ENCODE results near the gene RCAN2. TPM values are rescaled to one million over a fixed set of nuclear protein-coding genes. Genes with fewer than 3 reads are reported as not detected.
A peak's percentile ranks its signal among the peaks of the same experiment; 100 is the strongest.
"Not testable (repeated sequence)": the region's sequence is repeated elsewhere in the genome, so short reads cannot be mapped to it uniquely, and the experiment has no call there.

RCAN2 gene
- total RNA-seq, 5 donors from 2014 or later (not counting 1 experiment from before 2014, with no cell fraction given): 0.15 to 2.5 (median 1.4) TPM

DNA sequence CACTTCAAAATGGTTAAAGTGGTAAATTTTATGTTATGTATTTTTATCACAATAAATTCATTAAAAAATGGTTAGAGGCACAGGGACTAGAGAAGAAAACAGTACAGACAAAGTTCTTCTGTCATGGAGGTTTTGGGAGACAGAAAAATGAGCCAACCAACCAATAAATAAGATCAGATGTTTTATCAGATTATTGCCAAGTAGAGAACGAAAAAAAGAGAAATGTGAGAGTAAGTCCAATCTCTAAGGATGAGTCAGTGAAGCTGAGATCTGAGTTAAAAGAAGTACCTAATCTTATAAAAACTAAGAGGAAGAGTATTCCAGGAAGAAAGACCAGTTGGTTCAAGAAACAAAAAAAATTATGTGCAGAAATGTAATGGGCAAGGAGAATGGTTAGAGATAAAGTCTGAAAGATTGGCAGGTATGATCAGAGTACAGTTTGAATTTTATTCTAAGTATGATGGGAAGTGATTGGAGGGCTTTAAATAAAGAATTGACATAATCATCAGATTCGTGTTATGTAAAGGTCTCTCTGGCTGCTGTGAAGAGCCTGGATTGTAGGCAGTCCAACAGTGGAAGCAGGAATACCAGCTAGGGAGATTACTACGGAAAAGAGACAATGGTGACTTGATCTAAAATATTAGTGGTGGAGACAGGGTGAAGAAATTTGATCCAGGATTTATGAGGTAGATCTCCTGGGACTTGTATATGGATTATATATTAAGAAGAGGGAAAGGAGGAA is 79.6 kb downstream of the RCAN2 start:
- ChIA-PET POLR2A (no interaction called here), CTCF (interaction anchor here (1.1 to 4.1 kb wide), 6 partner anchors 14 to 481 kb away, joined by 3 to 77 read pairs (median 12); no protein-coding TSS in a partner anchor)
- H3K36me3 Mint-ChIP-seq: no peaks in the 10 kb centered on the region
- no peaks in the 10 kb centered on the region for H3K4me1 Mint-ChIP-seq
- ATAC-seq (replicated peaks in 1 of 4) (no peak), DNase-seq (no peak)
- no peaks in the 10 kb centered on the region for H3K4me1 ChIP-seq (ENCODE audit: control insufficient read depth in 1 of 2, extremely low read depth in 1 of 2, insufficient read depth in 2 of 2, low read length in 2 of 2)
- H3K4me3 Mint-ChIP-seq: no peak overlapping the region
- no peak overlapping the region for H3K27ac Mint-ChIP-seq
- WGBS (ENCODE audit: insufficient coverage): 81% methylated on average over 2 of the region's 3 CpGs
- no peaks in the 10 kb centered on the region for H3K36me3 ChIP-seq (ENCODE audit: control insufficient read depth in 2 of 2, extremely low read depth in 1 of 2, insufficient read depth in 1 of 2, low read length in 1 of 2)
- H3K27me3 Mint-ChIP-seq: no peaks in the 10 kb centered on the region
- no peak overlapping the region for H3K27ac ChIP-seq (ENCODE audit: low read length)
- H3K4me3 ChIP-seq (ENCODE audit: control insufficient read depth in 1 of 2, extremely low read depth in 1 of 2, low read length in 1 of 2): no peak overlapping the region
- H3K9me3 ChIP-seq: no peaks in the 10 kb centered on the region
- no peaks in the 10 kb centered on the region for H3K27me3 ChIP-seq (replicated peaks in 1 of 2; ENCODE audit: control insufficient read depth in 2 of 2, extremely low read depth in 1 of 2, insufficient read depth in 2 of 2, low read length in 1 of 2)
- no peaks in the 10 kb centered on the region for H3K9me3 Mint-ChIP-seq

DNA sequence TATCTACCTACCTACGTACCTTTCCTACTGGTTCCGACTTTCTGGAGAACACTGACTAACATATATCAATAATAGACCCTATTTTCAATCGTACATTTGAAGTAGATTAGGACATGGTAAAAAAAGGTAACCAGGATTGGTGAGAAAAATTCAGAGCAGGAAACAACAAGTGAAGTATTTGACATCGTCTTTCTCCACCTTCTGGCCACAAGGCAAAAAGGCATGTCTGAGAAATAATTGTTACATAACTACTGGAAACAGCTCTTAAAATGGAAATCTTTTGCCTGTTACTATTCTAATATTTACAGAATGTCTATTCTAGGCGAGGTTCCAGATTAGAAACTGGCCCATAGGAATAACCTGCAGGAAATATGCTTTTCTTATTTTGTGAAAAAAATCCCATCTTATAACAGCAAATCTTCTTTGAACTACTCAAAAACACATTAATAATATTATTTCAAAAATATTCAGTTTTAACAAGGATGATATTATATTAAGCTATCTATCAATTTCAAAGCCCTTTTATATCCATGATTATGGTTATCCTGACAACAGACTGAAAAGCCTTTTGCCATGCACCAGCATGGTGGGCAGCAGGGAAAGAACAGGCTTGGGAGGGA is 80.8 kb downstream of the RCAN2 start:
- no peaks in the 10 kb centered on the region for H3K36me3 ChIP-seq (ENCODE audit: control insufficient read depth in 2 of 2, extremely low read depth in 1 of 2, insufficient read depth in 1 of 2, low read length in 1 of 2)
- no peaks in the 10 kb centered on the region for H3K4me1 ChIP-seq (ENCODE audit: control insufficient read depth in 1 of 2, extremely low read depth in 1 of 2, insufficient read depth in 2 of 2, low read length in 2 of 2)
- DNase-seq (peak in 13 of 35 experiments; percentile 3 to 76 (median 13)), ATAC-seq (replicated peaks in 1 of 4) (no peak)
- Mint-ChIP-seq H3K27ac (no peak overlapping the region), H3K4me1 (no peaks in the 10 kb centered on the region), H3K4me3 (no peak overlapping the region), H3K27me3 (no peaks in the 10 kb centered on the region), H3K36me3 (no peaks in the 10 kb centered on the region), H3K9me3 (no peaks in the 10 kb centered on the region)
- POLR2A ChIA-PET: interaction anchor here in 1 of 2 donors (0.6 kb wide), 1 partner anchor 112 kb away, joined by 3 read pairs; no protein-coding TSS in a partner anchor
- H3K4me3 ChIP-seq (ENCODE audit: control insufficient read depth in 1 of 2, extremely low read depth in 1 of 2, low read length in 1 of 2): no peak overlapping the region
- no peak overlapping the region for H3K27ac ChIP-seq (ENCODE audit: low read length)
- CTCF ChIA-PET: interaction anchor here (0.6 to 4.1 kb wide), 18 partner anchors 10 to 1935 kb away, joined by 3 to 77 read pairs (median 4); partner anchors contain the start of gene ENPP4 (in 1 of the 2)
- no peaks in the 10 kb centered on the region for H3K9me3 ChIP-seq
- H3K27me3 ChIP-seq (replicated peaks in 1 of 2; ENCODE audit: control insufficient read depth in 2 of 2, extremely low read depth in 1 of 2, insufficient read depth in 2 of 2, low read length in 1 of 2): no peaks in the 10 kb centered on the region
- WGBS (ENCODE audit: insufficient coverage): no CpG with 5 or more reads among the region's 5 CpGs

DNA sequence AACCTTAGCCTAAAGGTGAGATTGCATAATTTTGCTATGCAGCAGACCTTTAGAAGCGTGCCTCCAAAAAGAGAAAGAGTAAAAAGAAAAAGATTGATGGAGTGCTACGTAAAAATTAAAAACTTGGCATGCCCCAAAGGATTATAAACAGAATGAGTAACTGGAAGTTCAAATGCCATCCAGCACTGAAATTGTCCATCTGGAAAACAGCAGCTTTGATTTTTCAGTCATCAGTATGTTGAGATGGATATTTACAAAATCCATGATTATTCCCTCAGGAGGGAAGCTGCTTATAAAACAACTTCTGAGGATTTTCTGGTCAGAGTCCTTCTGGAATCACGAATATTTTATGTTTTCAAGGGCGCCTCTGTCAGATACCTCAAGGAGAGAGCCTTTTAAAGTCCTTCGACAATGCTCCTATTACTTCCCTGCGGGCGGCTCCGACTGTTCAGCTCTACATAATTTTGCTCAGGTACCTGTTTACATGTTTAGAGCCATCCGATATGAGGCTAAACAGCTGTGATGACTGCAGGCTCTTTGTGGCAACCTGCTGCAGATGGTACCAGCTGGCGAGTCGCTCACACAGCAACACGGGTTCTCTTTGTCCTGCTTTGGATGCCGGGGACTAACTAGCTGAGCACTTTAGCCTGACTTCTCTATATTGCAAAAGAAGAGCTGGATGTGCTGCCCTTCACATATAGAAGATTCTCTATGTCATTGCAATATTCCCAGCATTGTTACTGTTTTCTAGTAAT is 83.3 kb downstream of the RCAN2 start:
- DNase-seq (no peak), ATAC-seq (replicated peaks in 1 of 4) (no peak)
- no peaks in the 10 kb centered on the region for H3K36me3 ChIP-seq (ENCODE audit: control insufficient read depth in 2 of 2, extremely low read depth in 1 of 2, insufficient read depth in 1 of 2, low read length in 1 of 2)
- Mint-ChIP-seq H3K27me3 (peaks cover 0 to 4% of the 10 kb centered on the region in 2 donors), H3K36me3 (no peaks in the 10 kb centered on the region), H3K9me3 (no peaks in the 10 kb centered on the region), H3K4me1 (no peaks in the 10 kb centered on the region), H3K27ac (no peak overlapping the region), H3K4me3 (no peak overlapping the region)
- no peak overlapping the region for H3K27ac ChIP-seq (ENCODE audit: low read length)
- WGBS (ENCODE audit: insufficient coverage): 88% methylated on average over 9 of the region's 13 CpGs
- no peaks in the 10 kb centered on the region for H3K4me1 ChIP-seq (ENCODE audit: control insufficient read depth in 1 of 2, extremely low read depth in 1 of 2, insufficient read depth in 2 of 2, low read length in 2 of 2)
- H3K9me3 ChIP-seq: no peaks in the 10 kb centered on the region
- ChIA-PET POLR2A (no interaction called here), CTCF (interaction anchor here (0.6 to 2.2 kb wide), 8 partner anchors 9 to 1933 kb away, joined by 3 to 21 read pairs (median 3); no protein-coding TSS in a partner anchor)
- no peak overlapping the region for H3K4me3 ChIP-seq (ENCODE audit: control insufficient read depth in 1 of 2, extremely low read depth in 1 of 2, low read length in 1 of 2)
- H3K27me3 ChIP-seq (replicated peaks in 1 of 2; ENCODE audit: control insufficient read depth in 2 of 2, extremely low read depth in 1 of 2, insufficient read depth in 2 of 2, low read length in 1 of 2): no peaks in the 10 kb centered on the region

DNA sequence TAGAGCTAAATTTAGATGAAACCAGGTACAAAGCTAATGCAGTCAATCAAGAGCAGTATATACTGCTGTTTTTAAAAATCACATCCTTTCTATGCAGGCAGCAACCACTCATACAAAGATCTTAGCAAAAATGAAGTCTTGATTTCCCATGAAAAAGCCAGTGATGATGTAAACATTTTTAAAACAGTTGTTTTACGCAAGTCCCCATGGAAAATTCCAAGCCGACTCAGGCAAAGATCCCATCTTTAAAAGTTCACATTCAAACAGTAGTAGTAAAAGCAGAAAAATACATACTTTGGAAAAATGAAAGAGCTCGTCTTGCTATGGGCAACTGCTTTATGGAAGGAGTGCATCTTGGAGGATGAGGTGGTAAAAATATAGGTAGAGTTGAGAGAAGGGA is 84.0 kb downstream of the RCAN2 start:
- ChIA-PET POLR2A (no interaction called here), CTCF (interaction anchor here (0.5 to 2.2 kb wide), 4 partner anchors 10 to 422 kb away, joined by 3 to 21 read pairs (median 3); no protein-coding TSS in a partner anchor)
- DNase-seq: no peak
- no peaks in the 10 kb centered on the region for H3K9me3 Mint-ChIP-seq
- ATAC-seq (replicated peaks in 1 of 4): no peak
- WGBS (ENCODE audit: insufficient coverage): no CpG with 5 or more reads among the region's 3 CpGs
- Histone ChIP-seq H3K4me3 (ENCODE audit: control insufficient read depth in 1 of 2, extremely low read depth in 1 of 2, low read length in 1 of 2) (no peak overlapping the region), H3K27ac (ENCODE audit: low read length) (no peak overlapping the region), H3K4me1 (ENCODE audit: control insufficient read depth in 1 of 2, extremely low read depth in 1 of 2, insufficient read depth in 2 of 2, low read length in 2 of 2) (no peaks in the 10 kb centered on the region), H3K9me3 (no peaks in the 10 kb centered on the region), H3K27me3 (replicated peaks in 1 of 2; ENCODE audit: control insufficient read depth in 2 of 2, extremely low read depth in 1 of 2, insufficient read depth in 2 of 2, low read length in 1 of 2) (no peaks in the 10 kb centered on the region), H3K36me3 (ENCODE audit: control insufficient read depth in 2 of 2, extremely low read depth in 1 of 2, insufficient read depth in 1 of 2, low read length in 1 of 2) (no peaks in the 10 kb centered on the region)
- H3K27ac Mint-ChIP-seq: no peak overlapping the region
- peaks cover 0 to 8% of the 10 kb centered on the region in 2 donors for H3K27me3 Mint-ChIP-seq
- H3K36me3 Mint-ChIP-seq: no peaks in the 10 kb centered on the region
- H3K4me3 Mint-ChIP-seq: no peak overlapping the region
- H3K4me1 Mint-ChIP-seq: no peaks in the 10 kb centered on the region

DNA sequence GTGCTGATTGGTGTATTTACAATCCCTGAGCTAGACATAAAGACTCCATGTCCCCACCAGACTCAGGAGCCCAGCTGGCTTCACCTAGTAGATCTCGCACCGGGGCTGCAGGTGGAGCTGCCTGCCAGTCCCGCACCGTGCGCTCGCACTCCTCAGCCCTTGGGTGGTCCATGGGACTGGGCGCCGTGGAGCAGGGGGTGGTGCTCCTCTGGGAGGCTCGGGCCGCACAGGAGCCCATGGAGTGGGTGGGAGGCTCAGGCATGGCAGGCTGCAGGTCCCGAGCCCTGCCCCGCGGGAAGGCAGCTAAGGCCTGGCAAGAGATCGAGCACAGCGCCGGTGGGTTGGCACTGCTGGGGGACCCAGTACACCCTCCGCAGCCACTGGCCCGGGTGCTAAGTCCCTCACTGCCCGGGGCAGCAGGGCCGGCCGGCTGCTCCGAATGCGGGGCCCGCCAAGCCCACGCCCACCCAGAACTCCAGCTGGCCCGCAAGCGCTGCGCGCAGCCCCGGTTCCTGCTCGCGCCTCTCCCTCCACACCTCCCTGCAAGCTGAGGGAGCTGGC is 85.5 kb downstream of the RCAN2 start:
- H3K4me1 Mint-ChIP-seq; H3K27ac ChIP-seq (ENCODE audit: low read length); H3K4me1 ChIP-seq (ENCODE audit: control insufficient read depth in 1 of 2, extremely low read depth in 1 of 2, insufficient read depth in 2 of 2, low read length in 2 of 2); H3K4me3 ChIP-seq (ENCODE audit: control insufficient read depth in 1 of 2, extremely low read depth in 1 of 2, low read length in 1 of 2); POLR2A ChIA-PET; H3K27me3 ChIP-seq (replicated peaks in 1 of 2; ENCODE audit: control insufficient read depth in 2 of 2, extremely low read depth in 1 of 2, insufficient read depth in 2 of 2, low read length in 1 of 2); DNase-seq; H3K9me3 Mint-ChIP-seq; H3K9me3 ChIP-seq; H3K36me3 ChIP-seq (ENCODE audit: control insufficient read depth in 2 of 2, extremely low read depth in 1 of 2, insufficient read depth in 1 of 2, low read length in 1 of 2); H3K36me3 Mint-ChIP-seq; H3K27ac Mint-ChIP-seq; H3K4me3 Mint-ChIP-seq; ATAC-seq (replicated peaks in 1 of 4): not testable (repeated sequence)
- WGBS (ENCODE audit: insufficient coverage): 95% methylated on average over 11 of the region's 32 CpGs
- CTCF ChIA-PET: interaction anchor here (0.6 to 1.0 kb wide), 3 partner anchors 15 to 316 kb away, joined by 5 read pairs; no protein-coding TSS in a partner anchor
- peaks cover 0 to 10% of the 10 kb centered on the region in 2 donors for H3K27me3 Mint-ChIP-seq

DNA sequence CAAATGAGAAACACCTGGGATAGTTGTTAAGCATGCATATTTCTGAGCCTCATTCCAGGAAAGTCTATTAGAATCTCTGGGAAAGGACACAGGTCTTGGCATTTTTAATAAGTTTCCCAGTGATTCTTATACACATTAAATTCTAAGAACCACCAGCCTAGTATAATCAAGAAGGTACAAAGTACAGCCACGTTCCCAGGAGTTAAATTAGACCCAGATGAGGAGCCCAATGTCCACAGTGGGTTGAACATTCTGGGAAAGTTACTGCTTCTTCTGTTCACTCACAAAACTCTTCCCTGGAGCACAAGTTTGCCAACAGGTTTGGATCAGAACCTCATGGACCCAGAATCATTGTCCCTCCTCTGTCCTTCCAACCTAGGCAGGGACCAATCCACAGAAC is 90.4 kb downstream of the RCAN2 start:
- no peaks in the 10 kb centered on the region for H3K27me3 ChIP-seq (replicated peaks in 1 of 2; ENCODE audit: control insufficient read depth in 2 of 2, extremely low read depth in 1 of 2, insufficient read depth in 2 of 2, low read length in 1 of 2)
- DNase-seq (no peak), ATAC-seq (replicated peaks in 1 of 4) (no peak)
- POLR2A ChIA-PET: no interaction called here
- peaks cover 9 to 13% of the 10 kb centered on the region in 2 donors for H3K27me3 Mint-ChIP-seq
- H3K36me3 Mint-ChIP-seq: no peaks in the 10 kb centered on the region
- no peaks in the 10 kb centered on the region for H3K9me3 ChIP-seq
- H3K4me3 ChIP-seq (ENCODE audit: control insufficient read depth in 1 of 2, extremely low read depth in 1 of 2, low read length in 1 of 2): no peak overlapping the region
- no CpG with 5 or more reads among the region's 1 CpG for WGBS (ENCODE audit: insufficient coverage)
- no peak overlapping the region for H3K27ac ChIP-seq (ENCODE audit: low read length)
- H3K36me3 ChIP-seq (ENCODE audit: control insufficient read depth in 2 of 2, extremely low read depth in 1 of 2, insufficient read depth in 1 of 2, low read length in 1 of 2): no peaks in the 10 kb centered on the region
- no peaks in the 10 kb centered on the region for H3K4me1 ChIP-seq (ENCODE audit: control insufficient read depth in 1 of 2, extremely low read depth in 1 of 2, insufficient read depth in 2 of 2, low read length in 2 of 2)
- no peak overlapping the region for H3K4me3 Mint-ChIP-seq
- H3K9me3 Mint-ChIP-seq: no peaks in the 10 kb centered on the region
- CTCF ChIA-PET: no interaction called here
- no peaks in the 10 kb centered on the region for H3K4me1 Mint-ChIP-seq
- H3K27ac Mint-ChIP-seq: no peak overlapping the region

Measured in T-cell (primary cell).